Activated CD4-positive, alpha-beta memory T cell treated with anti-CD3 and anti-CD28 coated beads, Interleukin-2, amount 10 ng/mL, durations not matched to agents 7 days and 5 days (primary cell): ENCODE data around the gene ICE2. TPM values are rescaled to one million over a fixed set of nuclear protein-coding genes. Genes with fewer than 3 reads are reported as not detected.

ENCODE experiments used
- CTCF ChIA-PET: fragments of 350-600 bp; sonication (Branson Sonifier 250); formaldehyde crosslinking; loops from one replicate; lab custom pipeline; 2021; ENCODE audit warnings: antibody characterized with exemption, inconsistent platforms; lab: Charles Lee
- POLR2A ChIA-PET: fragments of 350-600 bp; sonication (Branson Sonifier 250); formaldehyde crosslinking; loops from one replicate; lab custom pipeline; 2021; ENCODE audit warnings: antibody characterized with exemption; lab: Charles Lee
- DNase-seq: peaks from one replicate; pipeline ENCODE4 v3.0.0-alpha.2; 2020
- H3K27ac Mint-ChIP-seq: one replicate; pipeline ENCODE4 v1.8.0; 2021; ENCODE audit warnings: mild to moderate bottlenecking, mixed read lengths
- H3K27me3 Mint-ChIP-seq: one replicate; pipeline ENCODE4 v1.8.0; 2021; ENCODE audit warnings: mixed read lengths
- H3K36me3 Mint-ChIP-seq: one replicate; pipeline ENCODE4 v1.8.0; 2021; ENCODE audit warnings: low read depth, mixed read lengths
- H3K4me1 Mint-ChIP-seq: one replicate; pipeline ENCODE4 v1.8.0; 2021; ENCODE audit warnings: mixed read lengths
- H3K4me3 Mint-ChIP-seq: one replicate; pipeline ENCODE4 v1.8.0; 2021; ENCODE audit warnings: mild to moderate bottlenecking, mixed read lengths
- H3K9me3 Mint-ChIP-seq: one replicate; pipeline ENCODE4 v1.8.0; 2021; ENCODE audit warnings: mixed read lengths
- total RNA-seq, 2 experiments: library from RNA; stranded (reverse); gene quantifications; one replicate each; pipeline ENCODE4 v1.2.3, GENCODE V29; 2021

Gene ICE2
- total RNA-seq, 2 experiments from 2014 or later = 56.9 to 60.4 TPM

- no peaks in the 10 kb centered on the region for H3K9me3 Mint-ChIP-seq
- H3K27ac Mint-ChIP-seq = peak overlapping the region; percentile 48
- ChIA-PET CTCF (no interaction called here), POLR2A (no interaction called here)
- no peak overlapping the region for H3K4me3 Mint-ChIP-seq
- no peak for DNase-seq
- H3K36me3 Mint-ChIP-seq = peaks cover 63% of the 10 kb centered on the region
- no peaks in the 10 kb centered on the region for H3K27me3 Mint-ChIP-seq
- H3K4me1 Mint-ChIP-seq = peaks cover 19% of the 10 kb centered on the region
Measured at GRCh38 chr15:60381148-60381788, 97.7 kb downstream of the ICE2 start.

GRCh38 chr15:60379525-60380274, 99.2 kb downstream of the ICE2 start:
- H3K36me3 Mint-ChIP-seq = peaks cover 72% of the 10 kb centered on the region

DNA sequence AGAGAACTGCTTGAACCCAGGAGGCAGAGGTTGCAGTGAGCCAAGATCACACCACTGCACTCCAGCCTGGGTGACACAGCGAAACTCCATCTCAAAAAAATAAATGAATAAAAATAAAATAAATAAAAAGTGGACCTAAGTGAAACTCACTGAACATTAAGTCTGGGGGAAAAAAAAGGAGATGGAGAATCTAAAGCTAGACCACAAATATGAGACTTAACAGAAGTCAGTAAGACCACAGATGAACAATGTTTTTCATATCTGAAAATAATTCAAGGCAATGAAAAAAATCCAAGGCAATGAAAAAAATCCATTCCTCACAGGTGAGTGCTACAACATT, 99.8 kb downstream of the ICE2 start:
- no peaks in the 10 kb centered on the region for H3K27me3 Mint-ChIP-seq
- CTCF ChIA-PET = no interaction called here
- POLR2A ChIA-PET = no interaction called here
- H3K4me3 Mint-ChIP-seq = no peak overlapping the region
- DNase-seq = no peak
- peaks cover 16% of the 10 kb centered on the region for H3K4me1 Mint-ChIP-seq
- H3K27ac Mint-ChIP-seq = no peak overlapping the region
- H3K9me3 Mint-ChIP-seq = no peaks in the 10 kb centered on the region
- H3K36me3 Mint-ChIP-seq = peaks cover 72% of the 10 kb centered on the region

More at GRCh38 chr15:60379525-60380274, 99.2 kb downstream of the ICE2 start:
- POLR2A ChIA-PET = no interaction called here
- Mint-ChIP-seq H3K27me3 (no peaks in the 10 kb centered on the region), H3K4me3 (no peak overlapping the region), H3K27ac (no peak overlapping the region), H3K4me1 (peaks cover 16% of the 10 kb centered on the region), H3K9me3 (no peaks in the 10 kb centered on the region)
- no peak for DNase-seq
- CTCF ChIA-PET = no interaction called here

DNA sequence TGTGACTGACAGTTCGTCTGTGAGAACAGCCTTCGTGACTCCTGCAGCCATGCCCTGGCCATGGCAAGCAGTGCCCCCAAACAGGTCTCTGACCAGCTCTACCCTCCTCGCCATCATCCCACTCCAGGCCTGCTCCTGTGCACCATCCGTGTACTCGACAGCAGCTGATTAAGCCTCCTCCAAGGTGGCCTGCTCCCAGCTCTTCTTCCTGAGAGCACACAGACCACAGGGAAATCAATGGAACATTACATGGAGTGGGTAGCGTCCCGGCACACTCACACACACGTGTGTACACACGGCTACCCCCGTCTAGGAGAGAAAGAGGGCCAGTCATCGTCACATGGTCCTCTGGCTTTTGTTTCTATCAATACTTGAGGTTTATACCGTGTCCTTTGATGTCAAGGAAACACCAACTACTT, 102.3 kb downstream of the ICE2 start:
- ChIA-PET CTCF (no interaction called here), POLR2A (interaction anchor here (0.6 to 1.6 kb wide), 2 partner anchors 16 to 21 kb away, joined by 3 read pairs; partner anchors contain the start of gene ANXA2)
- H3K36me3 Mint-ChIP-seq = peaks cover 75% of the 10 kb centered on the region
- H3K9me3 Mint-ChIP-seq = no peaks in the 10 kb centered on the region
- peaks cover 14% of the 10 kb centered on the region for H3K4me1 Mint-ChIP-seq
- DNase-seq = no peak
- H3K27me3 Mint-ChIP-seq = no peaks in the 10 kb centered on the region
- no peak overlapping the region for H3K27ac Mint-ChIP-seq
- no peak overlapping the region for H3K4me3 Mint-ChIP-seq

DNA sequence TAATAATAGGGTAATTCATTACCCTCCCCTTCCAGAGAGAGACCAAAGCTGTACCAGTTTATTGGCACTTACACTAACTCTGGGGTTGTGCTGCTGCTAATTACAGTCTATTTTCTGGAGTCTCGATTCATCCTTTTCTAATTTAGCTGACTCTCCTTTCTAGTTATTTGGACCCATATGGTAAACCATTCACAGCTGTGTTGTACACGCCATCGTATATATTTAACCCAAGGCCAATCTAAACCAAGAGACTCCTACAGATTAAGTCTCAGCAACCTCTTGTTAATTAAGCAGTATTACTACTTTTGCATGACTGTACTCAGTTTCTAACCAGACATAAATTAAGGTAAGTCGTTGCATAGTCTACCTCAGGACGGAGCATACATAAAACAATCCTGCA, 103.6 kb downstream of the ICE2 start:
- ChIA-PET POLR2A (interaction anchor here (1.0 to 1.3 kb wide), 2 partner anchors 12 to 18 kb away, joined by 3 read pairs; no protein-coding TSS in a partner anchor), CTCF (no interaction called here)
- Mint-ChIP-seq H3K4me1 (peaks cover 25% of the 10 kb centered on the region), H3K36me3 (peaks cover 78% of the 10 kb centered on the region), H3K4me3 (no peak overlapping the region), H3K27ac (no peak overlapping the region), H3K9me3 (no peaks in the 10 kb centered on the region), H3K27me3 (no peaks in the 10 kb centered on the region)
- no peak for DNase-seq

DNA sequence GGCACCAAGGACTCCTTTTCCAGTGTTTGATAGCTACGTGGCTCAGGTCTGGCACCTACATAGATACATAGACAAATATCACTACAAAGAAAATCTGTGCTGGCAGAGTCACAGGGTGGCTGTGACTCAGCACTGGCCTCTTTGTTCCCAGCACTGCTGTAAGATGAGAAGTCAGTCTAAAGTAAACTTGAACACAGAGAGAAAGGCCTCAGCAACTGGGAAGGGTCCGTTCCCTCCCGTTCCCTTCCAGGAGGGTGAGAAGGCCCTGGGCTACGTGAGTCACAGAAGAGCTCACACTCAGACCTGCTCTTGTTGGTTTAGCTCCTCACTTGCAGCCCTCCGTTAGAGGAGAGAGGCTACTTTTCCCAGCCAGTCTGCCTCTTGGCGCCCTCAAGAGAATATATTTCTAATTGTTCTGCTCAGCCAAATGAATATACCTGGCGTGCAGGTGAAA, 104.3 kb downstream of the ICE2 start:
- Mint-ChIP-seq H3K4me3 (no peak overlapping the region), H3K27ac (no peak overlapping the region), H3K9me3 (no peaks in the 10 kb centered on the region), H3K4me1 (peaks cover 27% of the 10 kb centered on the region), H3K36me3 (peaks cover 78% of the 10 kb centered on the region), H3K27me3 (no peaks in the 10 kb centered on the region)
- no peak for DNase-seq
- ChIA-PET CTCF (interaction anchor here (1.9 to 2.5 kb wide), 3 partner anchors 12 to 146 kb away, joined by 6 to 10 read pairs (median 6); no protein-coding TSS in a partner anchor), POLR2A (interaction anchor here (1.3 kb wide), 1 partner anchor 18 kb away, joined by 3 read pairs; no protein-coding TSS in a partner anchor)

DNA sequence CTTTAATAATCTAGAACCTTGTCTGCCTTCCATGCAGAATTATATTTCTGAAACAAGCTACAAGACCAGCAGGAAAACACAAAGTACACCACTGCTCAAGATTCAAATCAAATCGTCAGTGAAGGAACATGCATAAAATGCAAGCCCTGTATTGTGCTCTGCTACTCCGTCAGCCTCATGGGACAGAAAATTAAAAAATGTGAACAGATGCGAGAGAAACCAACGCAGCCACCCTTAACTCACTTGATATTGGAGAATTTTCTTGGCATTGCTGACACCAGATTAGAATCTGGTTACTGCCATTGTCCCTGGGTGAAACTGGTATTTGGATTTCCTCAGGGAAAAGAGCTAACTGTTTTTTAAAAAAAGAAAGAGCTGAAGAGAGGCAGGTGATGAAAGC, 104.7 kb downstream of the ICE2 start:
- Mint-ChIP-seq H3K27ac (no peak overlapping the region), H3K4me1 (peaks cover 27% of the 10 kb centered on the region), H3K9me3 (no peaks in the 10 kb centered on the region), H3K36me3 (peaks cover 78% of the 10 kb centered on the region), H3K4me3 (no peak overlapping the region), H3K27me3 (no peaks in the 10 kb centered on the region)
- no peak for DNase-seq
- ChIA-PET POLR2A (interaction anchor here (1.3 kb wide), 1 partner anchor 19 kb away, joined by 3 read pairs; no protein-coding TSS in a partner anchor), CTCF (interaction anchor here (1.9 to 2.5 kb wide), 3 partner anchors 11 to 146 kb away, joined by 6 to 10 read pairs (median 6); no protein-coding TSS in a partner anchor)

- H3K36me3 Mint-ChIP-seq = peaks cover 80% of the 10 kb centered on the region
Measured at GRCh38 chr15:60373745-60374144, 105.2 kb downstream of the ICE2 start.

GRCh38 chr15:60373327-60373726, 105.6 kb downstream of the ICE2 start:
- ChIA-PET POLR2A (interaction anchor here (1.1 to 1.4 kb wide), 2 partner anchors 12 to 24 kb away, joined by 3 to 8 read pairs; partner anchors contain the start of gene ANXA2), CTCF (interaction anchor here (1.9 to 2.5 kb wide), 3 partner anchors 10 to 147 kb away, joined by 6 to 10 read pairs (median 6); no protein-coding TSS in a partner anchor)
- Mint-ChIP-seq H3K27ac (no peak overlapping the region), H3K27me3 (no peaks in the 10 kb centered on the region), H3K4me3 (no peak overlapping the region), H3K9me3 (no peaks in the 10 kb centered on the region), H3K4me1 (peaks cover 27% of the 10 kb centered on the region), H3K36me3 (peaks cover 84% of the 10 kb centered on the region)
- no peak for DNase-seq

More at GRCh38 chr15:60373745-60374144, 105.2 kb downstream of the ICE2 start:
- ChIA-PET POLR2A (interaction anchor here (1.1 to 1.4 kb wide), 2 partner anchors 11 to 24 kb away, joined by 3 to 8 read pairs; partner anchors contain the start of gene ANXA2), CTCF (interaction anchor here (1.9 to 2.5 kb wide), 3 partner anchors 11 to 147 kb away, joined by 6 to 10 read pairs (median 6); no protein-coding TSS in a partner anchor)
- DNase-seq = no peak
- Mint-ChIP-seq H3K4me1 (peaks cover 27% of the 10 kb centered on the region), H3K27ac (no peak overlapping the region), H3K9me3 (no peaks in the 10 kb centered on the region), H3K4me3 (no peak overlapping the region), H3K27me3 (no peaks in the 10 kb centered on the region)

- H3K27ac Mint-ChIP-seq = no peak overlapping the region
- peaks cover 83% of the 10 kb centered on the region for H3K36me3 Mint-ChIP-seq
- no peaks in the 10 kb centered on the region for H3K27me3 Mint-ChIP-seq
- H3K4me1 Mint-ChIP-seq = peaks cover 27% of the 10 kb centered on the region
- POLR2A ChIA-PET = interaction anchor here (1.1 to 1.4 kb wide), 2 partner anchors 12 to 25 kb away, joined by 3 to 8 read pairs; partner anchors contain the start of gene ANXA2
- CTCF ChIA-PET = interaction anchor here (1.9 to 2.5 kb wide), 3 partner anchors 10 to 148 kb away, joined by 6 to 10 read pairs (median 6); no protein-coding TSS in a partner anchor
- DNase-seq = no peak
- no peaks in the 10 kb centered on the region for H3K9me3 Mint-ChIP-seq
- no peak overlapping the region for H3K4me3 Mint-ChIP-seq
Measured at GRCh38 chr15:60372756-60373155, 106.2 kb downstream of the ICE2 start.

- H3K4me1 Mint-ChIP-seq = peaks cover 27% of the 10 kb centered on the region
- no peak overlapping the region for H3K4me3 Mint-ChIP-seq
- H3K27ac Mint-ChIP-seq = no peak overlapping the region
- no peaks in the 10 kb centered on the region for H3K27me3 Mint-ChIP-seq
- ChIA-PET CTCF (interaction anchor here (2.4 to 2.5 kb wide), 2 partner anchors 9 to 13 kb away, joined by 6 to 10 read pairs; no protein-coding TSS in a partner anchor), POLR2A (interaction anchor here (1.0 kb wide), 1 partner anchor 26 kb away, joined by 3 read pairs; no protein-coding TSS in a partner anchor)
- H3K36me3 Mint-ChIP-seq = peaks cover 82% of the 10 kb centered on the region
- no peak for DNase-seq
- H3K9me3 Mint-ChIP-seq = no peaks in the 10 kb centered on the region
Measured at GRCh38 chr15:60372227-60372626, 106.7 kb downstream of the ICE2 start.

DNA sequence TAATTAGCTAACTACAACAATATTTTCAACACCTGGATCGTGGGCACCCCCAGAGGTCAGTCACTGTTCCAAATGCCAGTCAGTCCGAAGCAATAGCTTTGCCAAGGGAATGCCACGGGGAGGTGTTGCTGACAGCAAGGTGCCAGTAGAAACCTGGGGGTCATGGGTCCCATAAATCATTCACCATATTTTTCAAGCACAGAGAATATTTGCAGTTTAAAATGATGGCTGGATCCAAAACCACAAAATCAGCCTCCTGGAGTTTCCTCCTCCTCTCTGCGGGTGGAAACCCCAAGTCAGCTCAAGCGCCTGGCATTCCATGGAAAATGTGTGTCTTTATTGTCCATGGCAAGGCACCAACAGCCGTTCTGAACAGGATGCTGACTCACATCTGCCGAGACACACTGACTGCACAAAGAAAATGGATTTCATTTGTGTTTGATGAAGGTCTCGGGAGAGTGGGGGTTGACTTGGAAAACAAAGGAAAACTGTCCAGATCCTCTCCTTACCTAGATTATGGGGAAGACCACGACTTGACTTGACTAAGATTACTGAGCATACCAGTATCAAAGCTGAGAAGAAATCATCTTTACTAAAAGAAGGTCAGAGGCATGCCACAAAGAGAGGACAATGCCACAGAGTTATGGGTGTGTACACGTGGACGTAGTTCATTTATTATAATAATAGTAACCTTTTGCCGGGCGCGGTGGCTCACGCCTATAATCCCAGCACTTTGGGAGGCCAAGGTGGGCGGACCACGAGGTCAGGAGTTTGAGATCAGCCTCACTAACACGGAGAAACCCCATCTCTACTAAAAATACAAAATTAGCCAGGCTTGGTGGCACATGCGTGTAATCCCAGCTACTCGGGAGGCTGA, 107.5 kb downstream of the ICE2 start:
- Mint-ChIP-seq H3K27ac (no peak overlapping the region), H3K27me3 (no peaks in the 10 kb centered on the region), H3K4me3 (no peak overlapping the region), H3K4me1 (peaks cover 27% of the 10 kb centered on the region), H3K9me3 (no peaks in the 10 kb centered on the region), H3K36me3 (peaks cover 75% of the 10 kb centered on the region)
- CTCF ChIA-PET = no interaction called here
- DNase-seq = no peak
- POLR2A ChIA-PET = interaction anchor here (1.0 to 1.3 kb wide), 2 partner anchors 27 to 38 kb away, joined by 3 read pairs; no protein-coding TSS in a partner anchor
